Activated CD4-positive, alpha-beta T cell treated with anti-CD3 and anti-CD28 coated beads, Interleukin-2, amount 50 U/mL, for 4 hours (primary cell): ENCODE data around the gene ADAR.

ENCODE experiments used
- DNase-seq, 2 experiments: peaks; one replicate each; pipeline ENCODE4 v3.0.0-alpha.2; 2020

ADAR gene

GRCh38 chr1:154553056-154554030 is 54.6 kb downstream of the ADAR start:
- no peak for DNase-seq

- no peak for DNase-seq
Observed at GRCh38 chr1:154552036-154552435, 56.0 kb downstream of the ADAR start.

GRCh38 chr1:154551474-154551873 is 56.5 kb downstream of the ADAR start:
- DNase-seq = no peak

GRCh38 chr1:154550657-154551056 is 57.3 kb downstream of the ADAR start:
- no peak for DNase-seq

- no peak for DNase-seq
Observed at GRCh38 chr1:154550070-154550469, 57.9 kb downstream of the ADAR start.

GRCh38 chr1:154549202-154549770 is 58.7 kb downstream of the ADAR start:
- no peak for DNase-seq

GRCh38 chr1:154548028-154548427 is 60.0 kb downstream of the ADAR start:
- no peak for DNase-seq

GRCh38 chr1:154547105-154547732 is 60.8 kb downstream of the ADAR start:
- DNase-seq = no peak

GRCh38 chr1:154546264-154547063 is 61.5 kb downstream of the ADAR start:
- DNase-seq = peak; percentile 22 to 32

GRCh38 chr1:154541231-154541630 is 66.8 kb downstream of the ADAR start:
- no peak for DNase-seq

GRCh38 chr1:154539486-154540483 is 68.2 kb downstream of the ADAR start:
- no peak for DNase-seq

GRCh38 chr1:154536570-154536969 is 71.4 kb downstream of the ADAR start:
- no peak for DNase-seq

GRCh38 chr1:154533952-154534844 is 73.8 kb downstream of the ADAR start:
- DNase-seq = no peak
